ENCODE results near the gene STK24. TPM values are rescaled to one million over a fixed set of nuclear protein-coding genes. Genes with fewer than 3 reads are reported as not detected.

The STK24 gene
- total RNA-seq, 1 experiment from 2014 or later, result 80.2 TPM

GRCh38 chr13:98556142-98556816 lies 20.6 kb downstream of the STK24 start:
- H3K4me1 ChIP-seq, result no peaks in the 10 kb centered on the region
- H3K27me3 ChIP-seq, result no peaks in the 10 kb centered on the region
- no peak overlapping the region for H3K4me3 ChIP-seq
- no peak overlapping the region for H3K27ac ChIP-seq
- no peaks in the 10 kb centered on the region; the same call in 1 of the 2 replicates for H3K36me3 ChIP-seq
- no peak for DNase-seq
- H3K9me3 ChIP-seq (replicated peaks), result no peaks in the 10 kb centered on the region

GRCh38 chr13:98549728-98550317 lies 27.1 kb downstream of the STK24 start:
- Histone ChIP-seq H3K4me1 (no peaks in the 10 kb centered on the region), H3K27ac (no peak overlapping the region), H3K4me3 (no peak overlapping the region), H3K9me3 (replicated peaks) (no peaks in the 10 kb centered on the region), H3K36me3 (peaks cover 14% of the 10 kb centered on the region), H3K27me3 (no peaks in the 10 kb centered on the region)
- no peak for DNase-seq

GRCh38 chr13:98549006-98549727 lies 27.7 kb downstream of the STK24 start:
- no peak overlapping the region for H3K27ac ChIP-seq
- no peak for DNase-seq

GRCh38 chr13:98548230-98548629 lies 28.7 kb downstream of the STK24 start:
- Histone ChIP-seq H3K4me1 (no peaks in the 10 kb centered on the region), H3K27me3 (no peaks in the 10 kb centered on the region), H3K36me3 (peaks cover 14% of the 10 kb centered on the region), H3K9me3 (replicated peaks) (no peaks in the 10 kb centered on the region), H3K4me3 (no peak overlapping the region), H3K27ac (no peak overlapping the region)
- DNase-seq, result no peak

More at GRCh38 chr13:98549006-98549727, 27.7 kb downstream of the STK24 start:
- Histone ChIP-seq H3K4me3 (no peak overlapping the region), H3K27me3 (no peaks in the 10 kb centered on the region), H3K4me1 (no peaks in the 10 kb centered on the region), H3K36me3 (peaks cover 14% of the 10 kb centered on the region), H3K9me3 (replicated peaks) (no peaks in the 10 kb centered on the region)

- Histone ChIP-seq H3K9me3 (replicated peaks) (no peaks in the 10 kb centered on the region), H3K36me3 (peaks cover 14% of the 10 kb centered on the region), H3K27ac (no peak overlapping the region), H3K4me1 (no peaks in the 10 kb centered on the region), H3K4me3 (no peak overlapping the region), H3K27me3 (no peaks in the 10 kb centered on the region)
- no peak for DNase-seq
These were observed 29.5 kb downstream of the STK24 start for GRCh38 chr13:98547455-98547854.

GRCh38 chr13:98546402-98546801 lies 30.5 kb downstream of the STK24 start:
- no peak for DNase-seq
- no peaks in the 10 kb centered on the region for H3K9me3 ChIP-seq (replicated peaks)
- no peak overlapping the region for H3K27ac ChIP-seq
- H3K36me3 ChIP-seq, result peaks cover 14% of the 10 kb centered on the region
- H3K27me3 ChIP-seq, result no peaks in the 10 kb centered on the region
- H3K4me3 ChIP-seq, result no peak overlapping the region
- H3K4me1 ChIP-seq, result no peaks in the 10 kb centered on the region

GRCh38 chr13:98544104-98544710 lies 32.7 kb downstream of the STK24 start:
- Histone ChIP-seq H3K27me3 (no peaks in the 10 kb centered on the region), H3K4me3 (no peak overlapping the region), H3K36me3 (peaks cover 3% of the 10 kb centered on the region; the same call in 1 of the 2 replicates), H3K27ac (no peak overlapping the region), H3K9me3 (replicated peaks) (no peaks in the 10 kb centered on the region), H3K4me1 (no peaks in the 10 kb centered on the region)
- DNase-seq, result no peak

- Histone ChIP-seq H3K36me3 (no peaks in the 10 kb centered on the region), H3K9me3 (replicated peaks) (no peaks in the 10 kb centered on the region), H3K4me1 (no peaks in the 10 kb centered on the region), H3K27me3 (no peaks in the 10 kb centered on the region), H3K27ac (no peak overlapping the region), H3K4me3 (no peak overlapping the region)
- DNase-seq, result peak in 1 of 2 experiments; percentile 13
These were observed 33.4 kb downstream of the STK24 start for GRCh38 chr13:98543378-98544103.

GRCh38 chr13:98542568-98543377 lies 34.1 kb downstream of the STK24 start:
- Histone ChIP-seq H3K4me3 (no peak overlapping the region), H3K27me3 (no peaks in the 10 kb centered on the region), H3K27ac (no peak overlapping the region), H3K4me1 (no peaks in the 10 kb centered on the region), H3K36me3 (no peaks in the 10 kb centered on the region), H3K9me3 (replicated peaks) (no peaks in the 10 kb centered on the region)
- DNase-seq, result no peak

- no peak overlapping the region for H3K4me3 ChIP-seq
- no peak for DNase-seq
- no peaks in the 10 kb centered on the region for H3K4me1 ChIP-seq
- H3K27me3 ChIP-seq, result no peaks in the 10 kb centered on the region
- H3K36me3 ChIP-seq, result no peaks in the 10 kb centered on the region
- H3K27ac ChIP-seq, result no peak overlapping the region
- H3K9me3 ChIP-seq (replicated peaks), result no peaks in the 10 kb centered on the region
These were observed 35.2 kb downstream of the STK24 start for GRCh38 chr13:98541701-98542203.

- no peaks in the 10 kb centered on the region for H3K27me3 ChIP-seq
- no peak for DNase-seq
- no peaks in the 10 kb centered on the region for H3K9me3 ChIP-seq (replicated peaks)
- no peak overlapping the region for H3K4me3 ChIP-seq
- H3K27ac ChIP-seq, result no peak overlapping the region
- H3K4me1 ChIP-seq, result no peaks in the 10 kb centered on the region
- H3K36me3 ChIP-seq, result no peaks in the 10 kb centered on the region
These were observed 35.7 kb downstream of the STK24 start for GRCh38 chr13:98541191-98541590.

- H3K36me3 ChIP-seq, result no peaks in the 10 kb centered on the region
- no peaks in the 10 kb centered on the region for H3K4me1 ChIP-seq
- H3K27me3 ChIP-seq, result no peaks in the 10 kb centered on the region
- no peak overlapping the region for H3K4me3 ChIP-seq
- H3K27ac ChIP-seq, result no peak overlapping the region
- H3K9me3 ChIP-seq (replicated peaks), result no peaks in the 10 kb centered on the region
- no peak for DNase-seq
These were observed 36.4 kb downstream of the STK24 start for GRCh38 chr13:98540476-98540875.

GRCh38 chr13:98539666-98540065 lies 37.2 kb downstream of the STK24 start:
- Histone ChIP-seq H3K4me3 (no peak overlapping the region), H3K36me3 (no peaks in the 10 kb centered on the region), H3K27ac (no peak overlapping the region), H3K9me3 (replicated peaks) (no peaks in the 10 kb centered on the region), H3K27me3 (no peaks in the 10 kb centered on the region), H3K4me1 (no peaks in the 10 kb centered on the region)
- DNase-seq, result no peak

- Histone ChIP-seq H3K4me1 (no peaks in the 10 kb centered on the region), H3K27me3 (no peaks in the 10 kb centered on the region), H3K27ac (no peak overlapping the region), H3K36me3 (no peaks in the 10 kb centered on the region), H3K9me3 (replicated peaks) (no peaks in the 10 kb centered on the region), H3K4me3 (no peak overlapping the region)
- no peak for DNase-seq
These were observed 38.0 kb downstream of the STK24 start for GRCh38 chr13:98538876-98539275.

Data from SJCRH30 (cell line).